GM12878 (cell line): ENCODE measurements around the gene PDHA2.

ENCODE experiments used
- DPF2 ChIP-seq: fragments of 450-650 bp; IDR thresholded peaks from 2 replicates; pipeline ENCODE4 v1.6.1; 2017; ENCODE audit warnings: mild to moderate bottlenecking
- EP300 ChIP-seq, 2 experiments: fragments of 150-350 bp in 1 of 2; IDR thresholded peaks; 2 replicates each; pipeline ENCODE4 v1.6.1; 2011 to 2012; ENCODE audit warnings: low read depth in 2 of 2, low read length in 2 of 2, borderline replicate concordance in 1 of 2, improper control_type of control experiment in 1 of 2, inconsistent platforms in 1 of 2; ENCODE audit not compliant: control insufficient read depth in 1 of 2
- EZH2 ChIP-seq: IDR thresholded peaks from 2 replicates; pipeline ENCODE4 v1.6.1; 2012; ENCODE audit warnings: low read depth, mild to moderate bottlenecking, control low read depth, inconsistent platforms, low read length, borderline replicate concordance; ENCODE audit not compliant: control insufficient read depth
- FOXK2 ChIP-seq: fragments of 450-650 bp; IDR thresholded peaks from 2 replicates; pipeline ENCODE4 v1.6.1; 2017; ENCODE audit warnings: mild to moderate bottlenecking, moderate library complexity
- FOXM1 ChIP-seq: IDR thresholded peaks from 2 replicates; pipeline ENCODE4 v1.6.1; 2012; ENCODE audit warnings: low read depth, mild to moderate bottlenecking, inconsistent platforms, low read length, moderate library complexity
- GABPA ChIP-seq: IDR thresholded peaks from 2 replicates; pipeline ENCODE4 v1.6.1; 2014; ENCODE audit warnings: antibody characterized with exemption, low read depth, mild to moderate bottlenecking, inconsistent platforms
- MAX ChIP-seq: IDR thresholded peaks from 2 replicates; pipeline ENCODE4 v1.6.1; 2012; ENCODE audit warnings: low read depth, low read length, improper control_type of control experiment
- PKNOX1 ChIP-seq: fragments of 450-650 bp; IDR thresholded peaks from 2 replicates; pipeline ENCODE4 v1.6.1; 2016; ENCODE audit warnings: mild to moderate bottlenecking
- POLR2A ChIP-seq: IDR thresholded peaks from 2 replicates; pipeline ENCODE4 v1.6.1; 2011; ENCODE audit warnings: low read depth, mild to moderate bottlenecking, low read length
- POLR2AphosphoS2 ChIP-seq: IDR thresholded peaks from 2 replicates; pipeline ENCODE4 v1.6.1; 2011; ENCODE audit warnings: low read depth, mild to moderate bottlenecking, low read length, improper control_type of control experiment, moderate library complexity
- RCOR1 ChIP-seq: conservative IDR thresholded peaks from 2 replicates; pipeline ENCODE4 v1.6.1; 2012; ENCODE audit warnings: low read depth, low read length, improper control_type of control experiment
- REST ChIP-seq: IDR thresholded peaks from 2 replicates; pipeline ENCODE4 v1.6.1; 2012; ENCODE audit warnings: mild to moderate bottlenecking, low read depth, low read length
- SUZ12 ChIP-seq: fragments of 200-600 bp; sonication (generic); IDR thresholded peaks from one replicate; pipeline ENCODE4 v1.6.1; 2018; ENCODE audit warnings: antibody characterized with exemption, mild to moderate bottlenecking; ENCODE audit not compliant: unreplicated experiment
- ZNF24 ChIP-seq: fragments of 450-650 bp; IDR thresholded peaks from 2 replicates; pipeline ENCODE4 v1.6.1; 2017; ENCODE audit warnings: antibody characterized with exemption, mild to moderate bottlenecking

- TF ChIP-seq PKNOX1 (no peak), SUZ12 (no peak), POLR2AphosphoS2 (no peak), FOXK2 (no peak), GABPA (no peak), POLR2A (no peak), EP300 (IDR thresholded peaks at IDR 0.05; ENCODE audit: borderline replicate concordance in 1 of 2, control insufficient read depth in 1 of 2, low read depth in 2 of 2, low read length in 2 of 2) (no peak), DPF2 (no peak), FOXM1 (no peak), REST (no peak), MAX (no peak), EZH2 (no peak), ZNF24 (no peak), RCOR1 (no peak)
These were observed 28.0 kb downstream of the PDHA2 start for GRCh38 chr4:95867919-95868318.
